GM13976 (cell line): Measurements from ENCODE around the gene CAMKMT.

Experiments
- DNase-seq: peaks from one replicate; pipeline ENCODE4 v3.0.0; 2012; ENCODE audit warnings: low spot score
- CTCF ChIP-seq: IDR thresholded peaks from 2 replicates; pipeline ENCODE4 v1.5.1; 2012; ENCODE audit warnings: borderline replicate concordance, mild to moderate bottlenecking; ENCODE audit not compliant: insufficient read depth; ENCODE audit errors: extremely low read depth, missing control alignments, control extremely low read depth
- in situ Hi-C: fragments of 300-500 bp; cut with MboI; formaldehyde crosslinking; loops from one replicate; pipeline ENCODE4 v1.12.0; 2022; ENCODE audit warnings: low sequenced_read_pairs, mixed read lengths, inconsistent platforms; ENCODE audit not compliant: unreplicated experiment

CAMKMT gene

GRCh38 chr2:44645937-44646336 is 284.2 kb downstream of the CAMKMT start:
- in situ Hi-C loops: no loop called here
- no peak for DNase-seq
- TF ChIP-seq CTCF: no peak

- DNase-seq: no peak
- TF ChIP-seq CTCF: no peak
- in situ Hi-C loops: no loop called here
Observed at GRCh38 chr2:44649381-44649780, 287.6 kb downstream of the CAMKMT start.

DNA sequence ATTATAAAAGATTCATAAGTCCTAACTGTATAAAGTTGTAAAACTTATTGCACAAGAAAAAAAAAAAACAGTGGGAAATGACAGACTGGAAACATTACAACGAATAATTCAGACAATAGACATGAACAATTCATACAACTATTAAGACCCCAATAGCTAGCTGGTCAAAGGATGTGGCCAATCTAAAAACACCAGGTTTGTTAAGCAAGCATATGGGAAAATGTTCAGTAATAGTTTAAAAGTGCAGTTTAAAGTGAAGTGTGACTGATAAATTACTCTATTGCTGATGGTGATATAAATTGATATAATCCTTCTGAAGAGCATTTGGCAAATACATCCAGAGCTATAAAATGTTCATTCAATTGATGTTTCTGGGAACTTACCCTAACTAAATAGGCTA is 289.0 kb downstream of the CAMKMT start:
- in situ Hi-C loops: no loop called here
- no peak for TF ChIP-seq CTCF
- DNase-seq: no peak

- DNase-seq: peak; percentile 30
- in situ Hi-C loops: no loop called here
- TF ChIP-seq CTCF: no peak
Observed at GRCh38 chr2:44651974-44652373, 290.2 kb downstream of the CAMKMT start.

DNA sequence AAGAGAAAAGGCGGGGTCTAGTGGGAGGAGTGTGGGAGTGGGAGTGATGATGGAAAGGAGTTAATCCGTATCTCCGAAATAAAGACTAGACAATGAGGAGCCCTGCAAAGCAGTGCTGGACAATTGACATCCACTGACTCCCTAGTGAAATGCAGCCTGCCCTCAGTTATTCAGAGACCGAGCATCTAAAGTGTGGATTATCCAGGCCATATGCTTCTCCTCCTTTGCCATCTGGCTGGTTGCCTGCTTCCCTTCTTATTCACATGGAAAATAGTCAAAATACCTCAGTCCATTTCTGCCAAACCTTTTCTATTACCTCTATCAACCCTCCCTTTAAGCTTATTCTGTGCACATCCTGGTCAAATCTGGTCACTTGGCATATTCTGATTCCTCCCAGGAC is 291.0 kb downstream of the CAMKMT start:
- in situ Hi-C loops: no loop called here
- no peak for DNase-seq

GRCh38 chr2:44655401-44655864 is 293.7 kb downstream of the CAMKMT start:
- no peak for TF ChIP-seq CTCF
- in situ Hi-C loops: no loop called here
- no peak for DNase-seq

More for the DNA sequence above, 291.0 kb downstream of the CAMKMT start:
- no peak for TF ChIP-seq CTCF

- no peak for DNase-seq
- in situ Hi-C loops: no loop called here
- no peak for TF ChIP-seq CTCF
Observed at GRCh38 chr2:44656460-44656859, 294.7 kb downstream of the CAMKMT start.
